OCI-LY7 (cell line): Measurements from ENCODE around the gene DIP2A. TPM values are rescaled to one million over a fixed set of nuclear protein-coding genes. Genes with fewer than 3 reads are reported as not detected.

Experiments
- BruUV-seq: library from RNA; stranded (reverse); fragments of 400-500 nt; replicated peaks from 2 replicates; lab custom pipeline; 2021; lab: Mats Ljungman, UMichigan
- CTCF ChIA-PET: fragments of 300-600 bp; sonication (Branson Sonifier 250); formaldehyde crosslinking; loops from one replicate; lab custom pipeline; 2022; ENCODE audit warnings: antibody characterized with exemption; ENCODE audit not compliant: unreplicated experiment; lab: Charles Lee
- POLR2A ChIA-PET: fragments of 300-600 bp; sonication (Branson Sonifier 250); formaldehyde crosslinking; loops from one replicate; lab custom pipeline; 2022; ENCODE audit warnings: antibody characterized with exemption; lab: Charles Lee
- DNase-seq: peaks from one replicate; pipeline ENCODE4 v3.0.0-alpha.2; 2015; ENCODE audit warnings: low spot score
- H2AFZ ChIP-seq: fragments of 200-600 bp; sonication (generic), shearing (Covaris generic); 2 replicates; pipeline ENCODE4 v1.6.1; 2014; ENCODE audit warnings: mild to moderate bottlenecking, antibody characterized with exemption, low read length, moderate library complexity
- H3K27ac ChIP-seq: fragments of 200-600 bp; sonication (generic); 2 replicates; pipeline ENCODE4 v1.5.1; 2014; ENCODE audit warnings: mixed run types, low read depth, mild to moderate bottlenecking, moderate library complexity, low read length, inconsistent platforms; ENCODE audit not compliant: poor library complexity, severe bottlenecking
- H3K36me3 ChIP-seq: fragments of 200-600 bp; sonication (generic); 2 replicates; pipeline ENCODE4 v1.6.1; 2014; ENCODE audit warnings: mild to moderate bottlenecking, antibody characterized with exemption, low read length, moderate library complexity, mixed read lengths; ENCODE audit not compliant: insufficient read depth
- H3K4me1 ChIP-seq: fragments of 200-600 bp; sonication (generic); 2 replicates; pipeline ENCODE4 v1.5.1; 2014; ENCODE audit warnings: mild to moderate bottlenecking, low read length; ENCODE audit not compliant: insufficient read depth, poor library complexity, severe bottlenecking
- H3K4me2 ChIP-seq: fragments of 200-600 bp; sonication (generic); 2 replicates; pipeline ENCODE4 v1.6.1; 2014; ENCODE audit warnings: mild to moderate bottlenecking, low read length
- H3K4me3 ChIP-seq: fragments of 200-600 bp; sonication (generic); 2 replicates; pipeline ENCODE4 v1.5.1; 2014; ENCODE audit warnings: mild to moderate bottlenecking, low read depth, low read length; ENCODE audit not compliant: poor library complexity, severe bottlenecking
- H3K79me2 ChIP-seq: fragments of 200-600 bp; sonication (generic); 2 replicates; pipeline ENCODE4 v1.6.1; 2016; ENCODE audit warnings: low read depth, mild to moderate bottlenecking, low read length, moderate library complexity, mixed read lengths; ENCODE audit not compliant: insufficient read depth
- H3K9me2 ChIP-seq: fragments of 200-600 bp; sonication (generic); 2 replicates; pipeline ENCODE4 v1.6.1; 2016; ENCODE audit warnings: mild to moderate bottlenecking, low read length, mixed read lengths; ENCODE audit not compliant: insufficient read depth
- H3K9me3 ChIP-seq: fragments of 200-600 bp; sonication (generic); 2 replicates; pipeline ENCODE4 v1.6.1; 2014; ENCODE audit warnings: mild to moderate bottlenecking, mixed run types, low read length, mixed read lengths
- H4K20me1 ChIP-seq: fragments of 200-600 bp; sonication (generic); 2 replicates; pipeline ENCODE4 v1.6.1; 2014; ENCODE audit warnings: mild to moderate bottlenecking, antibody characterized with exemption, low read length, moderate library complexity, mixed read lengths; ENCODE audit not compliant: insufficient read depth
- CTCF ChIP-seq: fragments of 200-600 bp; sonication (generic); conservative IDR thresholded peaks from 2 replicates; pipeline ENCODE4 v1.5.1; 2014; ENCODE audit warnings: mild to moderate bottlenecking, antibody characterized with exemption, low read length, moderate library complexity, mixed read lengths
- EZH2phosphoT487 ChIP-seq: fragments of 200-600 bp; sonication (generic); IDR thresholded peaks from 2 replicates; pipeline ENCODE4 v1.6.1; 2018; ENCODE audit warnings: low read depth, borderline replicate concordance, mild to moderate bottlenecking, mixed run types, antibody characterized with exemption, low read length, moderate library complexity, mixed read lengths
- intact Hi-C: fragments of 100-400 bp; cut with micrococcal nuclease; formaldehyde crosslinking; loops from one replicate; pipeline ENCODE4 v1.10.0; 2022; ENCODE audit not compliant: unreplicated experiment
- total RNA-seq, 2 experiments: library from RNA; depleted of rRNA in 1 of 2; stranded (reverse); fragments of >200 nt in 1 of 2; shearing (Covaris generic) in 1 of 2; gene quantifications; 2 replicates each; pipeline ENCODE4 v1.2.3, GENCODE V29; 2014 to 2022

The DIP2A gene
- total RNA-seq, 2 experiments from 2014 or later, result 27.9 to 44.7 TPM

- Histone ChIP-seq H3K4me1 (peaks cover 10% of the 10 kb centered on the region), H2AFZ (no peak overlapping the region), H3K4me3 (no peak overlapping the region), H3K79me2 (peaks cover 23% of the 10 kb centered on the region), H3K27ac (no peak overlapping the region), H3K36me3 (peaks cover 87% of the 10 kb centered on the region), H3K9me3 (peaks cover 12% of the 10 kb centered on the region; the same call in 1 of the 2 replicates), H3K4me2 (no peak overlapping the region), H3K9me2 (no peaks in the 10 kb centered on the region), H4K20me1 (peaks cover 17% of the 10 kb centered on the region; the same call in 1 of the 2 replicates)
- BruUV-seq, result no TSS peak
- ChIA-PET CTCF (no interaction called here), POLR2A (no interaction called here)
- intact Hi-C loops, result no loop called here
- TF ChIP-seq CTCF (no peak), EZH2phosphoT487 (no peak)
- DNase-seq, result no peak
These were observed 6.0 kb upstream of the DIP2A start for GRCh38 chr21:46452710-46453109.

DNA sequence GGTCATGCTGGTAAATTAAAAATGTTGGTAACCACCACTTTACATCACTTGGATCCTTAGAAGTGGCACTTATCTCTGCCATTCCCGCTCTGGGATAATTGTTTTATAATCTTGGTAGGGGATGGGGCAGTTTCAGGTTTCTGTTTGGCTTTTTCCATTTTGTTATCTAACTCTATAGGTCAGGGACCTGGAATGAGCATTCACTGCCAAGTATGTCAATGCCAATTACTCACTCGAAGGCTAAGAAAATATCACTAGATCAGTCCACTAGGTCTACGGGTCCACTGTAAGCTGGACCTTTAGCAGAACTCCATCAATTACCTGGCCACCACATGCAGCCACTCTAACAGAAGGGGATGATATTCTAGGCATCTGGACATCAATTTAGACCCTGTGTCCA, 4.5 kb upstream of the DIP2A start:
- ChIA-PET CTCF (no interaction called here), POLR2A (interaction anchor here (0.6 to 0.7 kb wide), 2 partner anchors 33 to 255 kb away, joined by 3 read pairs; no protein-coding TSS in a partner anchor)
- peaks cover 30% of the 10 kb centered on the region for H3K79me2 ChIP-seq

More for the DNA sequence above, 4.5 kb upstream of the DIP2A start:
- intact Hi-C loops, result no loop called here
- TF ChIP-seq CTCF (no peak), EZH2phosphoT487 (no peak)
- H3K4me2 ChIP-seq, result no peak overlapping the region
- H4K20me1 ChIP-seq, result peaks cover 17% of the 10 kb centered on the region; the same call in 1 of the 2 replicates
- H3K27ac ChIP-seq, result no peak overlapping the region
- H3K4me1 ChIP-seq, result peaks cover 10% of the 10 kb centered on the region
- no peaks in the 10 kb centered on the region for H3K9me2 ChIP-seq
- H3K9me3 ChIP-seq, result 0 out of 2 replicates have a peak, but pooled peaks cover 4% of the 10 kb centered on the region
- H3K36me3 ChIP-seq, result peaks cover 73% of the 10 kb centered on the region
- no TSS peak for BruUV-seq
- H3K4me3 ChIP-seq, result no peak overlapping the region
- H2AFZ ChIP-seq, result no peak overlapping the region
- DNase-seq, result no peak
